ENCODE results near the gene SMARCD2.
"Not testable (repeated sequence)": the region's sequence is repeated elsewhere in the genome, so short reads cannot be mapped to it uniquely, and the experiment has no call there.

SMARCD2 gene

DNA sequence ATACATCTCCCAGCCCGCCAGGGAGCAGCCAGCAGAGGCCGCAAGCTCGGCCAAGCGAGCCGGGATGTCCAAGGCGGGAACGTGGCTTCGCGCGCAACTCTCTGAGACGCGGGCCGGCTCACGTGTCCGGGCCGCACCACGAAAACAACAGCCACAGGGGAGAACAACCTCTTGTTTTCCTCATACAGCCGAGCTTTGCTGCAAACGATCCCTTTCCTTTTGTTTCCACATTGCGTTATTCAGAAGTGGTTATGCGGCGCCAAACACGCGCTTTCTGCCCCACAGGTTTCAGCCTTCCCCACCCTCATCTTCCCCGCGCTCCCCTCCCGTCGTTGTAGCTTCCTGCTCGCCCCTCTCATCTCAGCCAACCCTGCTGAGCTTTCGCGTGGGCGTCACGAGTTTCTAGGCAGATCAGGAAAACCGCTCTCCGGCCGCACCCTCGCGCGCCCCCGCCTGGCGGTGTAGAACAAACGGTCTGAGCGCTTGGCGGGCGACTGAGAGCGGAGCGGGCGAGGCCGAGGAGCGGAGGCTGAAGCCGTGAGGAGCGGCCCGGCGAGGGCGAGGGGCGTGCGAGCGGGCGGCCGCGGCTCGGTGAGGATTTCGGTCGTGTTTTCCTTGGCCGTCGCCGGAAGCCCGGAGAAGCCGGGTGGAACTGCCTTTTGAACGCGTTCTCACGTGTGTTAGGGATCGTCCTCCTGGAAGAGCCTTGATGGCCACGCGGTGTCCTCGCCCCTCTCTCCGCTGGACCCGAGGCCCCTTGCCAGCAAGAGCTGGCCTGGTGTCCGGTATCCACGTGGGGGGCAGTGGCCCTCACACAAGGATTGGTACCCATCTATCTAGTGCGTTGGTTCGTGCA lies 6.6 kb upstream of the SMARCD2 start:
- Histone ChIP-seq H3K27me3 (ENCODE audit: control insufficient read depth in 1 of 2, insufficient read depth in 2 of 2, low read length in 2 of 2) (no peaks in the 10 kb centered on the region), H3K36me3 (ENCODE audit: control insufficient read depth in 2 of 2, insufficient read depth in 2 of 2, low read length in 2 of 2) (no peaks in the 10 kb centered on the region), H3K4me1 (ENCODE audit: control insufficient read depth, insufficient read depth, low read length) (peaks cover 12% of the 10 kb centered on the region), H3K4me3 (ENCODE audit: low read length in 2 of 2) (peak overlapping the region; percentile 45 to 68), H3K9me3 (ENCODE audit: control insufficient read depth in 2 of 2, low read length in 2 of 2) (no peaks in the 10 kb centered on the region), H3K27ac (ENCODE audit: low read length) (peak overlapping the region; percentile 24), H3K9ac (ENCODE audit: low read length in 2 of 2) (peak overlapping the region; percentile 49 to 73)

DNA sequence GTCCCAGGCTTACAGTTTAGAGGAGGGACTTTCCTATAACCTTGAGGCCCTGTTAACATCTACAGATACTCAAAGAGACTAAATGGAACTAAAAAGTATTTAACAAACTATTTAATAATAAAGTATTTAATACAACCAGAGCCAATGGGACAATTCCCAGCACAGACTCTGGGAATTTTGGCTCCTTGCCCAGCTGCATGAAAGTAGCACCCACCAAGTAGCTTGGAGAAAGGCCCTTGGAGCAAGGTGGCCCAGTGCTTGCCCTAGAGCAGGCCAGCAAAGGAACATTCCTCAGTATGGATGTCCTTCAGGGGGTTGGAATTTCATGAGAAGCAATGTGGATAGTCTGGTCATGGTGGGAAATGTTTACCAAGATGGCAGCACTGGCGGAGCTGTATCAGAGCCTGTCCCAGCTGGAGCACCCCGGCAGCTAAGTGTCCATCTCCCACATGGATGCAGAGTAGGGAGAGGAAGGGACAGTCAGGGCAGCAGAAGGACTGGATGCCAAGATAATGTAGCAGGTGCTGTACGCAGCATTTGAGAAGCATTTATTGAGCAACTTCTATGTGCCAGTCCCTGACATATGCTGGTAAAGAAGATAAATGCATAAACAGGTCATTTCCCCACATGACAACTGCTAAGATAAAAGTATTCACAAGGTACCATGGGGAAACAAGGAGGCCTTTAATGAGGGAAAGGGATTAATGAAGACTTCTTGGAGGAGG lies 5.2 kb upstream of the SMARCD2 start:
- H3K4me1 ChIP-seq (ENCODE audit: control insufficient read depth, insufficient read depth, low read length): peaks cover 17% of the 10 kb centered on the region
- H3K27me3 ChIP-seq (ENCODE audit: control insufficient read depth in 1 of 2, insufficient read depth in 2 of 2, low read length in 2 of 2): no peaks in the 10 kb centered on the region
- no peaks in the 10 kb centered on the region for H3K9me3 ChIP-seq (ENCODE audit: control insufficient read depth in 2 of 2, low read length in 2 of 2)
- H3K4me3 ChIP-seq (ENCODE audit: low read length in 2 of 2): no peak overlapping the region
- no peak overlapping the region for H3K9ac ChIP-seq (ENCODE audit: low read length in 2 of 2)
- no peak overlapping the region for H3K27ac ChIP-seq (ENCODE audit: low read length)
- H3K36me3 ChIP-seq (ENCODE audit: control insufficient read depth in 2 of 2, insufficient read depth in 2 of 2, low read length in 2 of 2): no peaks in the 10 kb centered on the region

DNA sequence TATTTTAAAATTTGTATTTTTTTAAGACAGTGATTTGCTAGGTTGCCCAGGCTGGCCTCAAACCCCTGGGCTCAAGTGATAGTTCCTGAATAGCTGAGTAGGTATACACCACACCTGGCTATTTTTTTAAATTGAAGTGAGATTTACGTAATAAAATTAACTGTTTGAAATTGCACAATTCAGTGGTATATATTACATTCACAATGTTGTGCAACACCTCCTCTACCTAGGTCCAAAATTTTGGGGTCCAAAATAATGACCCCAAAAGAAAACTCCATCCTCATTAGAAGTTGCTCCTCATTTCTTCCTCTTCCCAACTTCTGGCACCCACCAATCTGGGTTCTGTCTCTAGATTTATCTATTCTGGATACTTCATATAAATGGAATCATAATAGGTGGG lies 3.0 kb upstream of the SMARCD2 start:
- H3K27ac ChIP-seq (ENCODE audit: low read length): no peak overlapping the region
- no peak overlapping the region for H3K9ac ChIP-seq (ENCODE audit: low read length in 2 of 2)
- H3K36me3 ChIP-seq (ENCODE audit: control insufficient read depth in 2 of 2, insufficient read depth in 2 of 2, low read length in 2 of 2): no peaks in the 10 kb centered on the region
- H3K9me3 ChIP-seq (ENCODE audit: control insufficient read depth in 2 of 2, low read length in 2 of 2): no peaks in the 10 kb centered on the region
- no peak overlapping the region for H3K4me3 ChIP-seq (ENCODE audit: low read length in 2 of 2)
- peaks cover 33% of the 10 kb centered on the region for H3K4me1 ChIP-seq (ENCODE audit: control insufficient read depth, insufficient read depth, low read length)
- no peaks in the 10 kb centered on the region for H3K27me3 ChIP-seq (ENCODE audit: control insufficient read depth in 1 of 2, insufficient read depth in 2 of 2, low read length in 2 of 2)

DNA sequence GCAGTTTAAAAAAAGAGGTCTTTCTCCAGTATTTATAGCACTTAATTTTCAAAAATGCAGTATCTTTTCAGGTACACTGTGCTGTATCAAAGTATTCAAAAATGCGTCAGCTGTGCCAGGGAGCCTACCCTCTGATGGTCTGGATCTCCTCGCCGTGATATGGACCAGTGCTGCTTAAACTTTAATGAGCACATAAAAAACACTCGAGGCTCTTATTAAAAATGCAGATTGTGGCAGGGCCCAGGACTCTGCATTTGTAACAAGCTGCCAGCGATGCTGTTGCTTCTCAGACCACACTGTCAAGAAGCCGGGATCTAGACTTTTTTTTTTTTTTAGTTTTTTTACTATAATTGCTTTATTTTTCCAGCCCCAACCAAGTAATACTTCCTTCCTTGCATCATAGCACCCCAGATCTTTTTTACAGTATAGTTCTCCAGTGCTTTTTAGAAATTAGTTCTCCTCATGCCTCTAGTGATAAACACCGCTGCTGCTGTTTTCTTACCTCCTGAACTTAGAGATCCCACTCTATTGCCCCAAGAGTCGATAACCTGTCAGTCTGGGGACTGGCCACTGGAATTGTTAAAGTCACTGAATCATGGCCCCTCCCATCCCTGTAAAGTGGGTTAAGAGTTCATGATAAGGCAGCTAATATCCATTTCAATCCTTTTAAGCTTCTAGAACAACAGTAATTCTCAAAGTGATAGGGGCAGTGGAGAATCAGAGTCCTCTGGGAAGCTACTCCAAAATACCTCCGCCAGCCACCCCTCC lies 1.6 kb upstream of the SMARCD2 start:
- Histone ChIP-seq H3K27me3 (ENCODE audit: control insufficient read depth in 1 of 2, insufficient read depth in 2 of 2, low read length in 2 of 2) (no peaks in the 10 kb centered on the region), H3K9ac (ENCODE audit: low read length in 2 of 2) (peak overlapping the region in 1 of 2 donors; percentile 69), H3K36me3 (ENCODE audit: control insufficient read depth in 2 of 2, insufficient read depth in 2 of 2, low read length in 2 of 2) (no peaks in the 10 kb centered on the region), H3K27ac (ENCODE audit: low read length) (peak overlapping the region; percentile 90), H3K4me1 (ENCODE audit: control insufficient read depth, insufficient read depth, low read length) (peaks cover 40% of the 10 kb centered on the region), H3K9me3 (ENCODE audit: control insufficient read depth in 2 of 2, low read length in 2 of 2) (no peaks in the 10 kb centered on the region), H3K4me3 (ENCODE audit: low read length in 2 of 2) (peak overlapping the region in 1 of 2 donors; percentile 83)

DNA sequence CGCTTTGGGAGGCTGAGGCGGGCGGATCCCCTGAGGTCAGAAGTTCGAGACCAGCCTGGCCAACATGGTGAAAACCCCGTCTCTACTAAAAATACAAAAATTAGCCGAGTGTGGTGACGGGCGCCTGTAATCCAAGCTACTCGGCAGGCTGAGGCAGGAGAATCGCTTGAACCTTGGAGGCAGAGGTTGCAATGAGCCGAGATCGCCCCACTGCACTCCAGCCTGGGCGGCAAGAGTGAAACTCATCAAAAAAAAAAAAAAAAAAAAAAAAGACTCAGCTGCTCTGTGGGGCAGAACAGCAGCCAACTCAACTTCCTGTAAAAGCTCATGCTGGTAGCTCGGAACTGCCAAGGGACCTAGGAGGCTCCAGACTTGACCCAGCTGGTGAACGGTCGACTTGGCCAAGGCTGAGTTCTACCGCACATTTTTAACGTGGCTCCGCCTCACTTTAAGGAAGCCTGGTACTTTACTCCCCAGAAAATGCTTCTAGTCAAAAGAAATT lies 953 bp upstream of the SMARCD2 start:
- H3K36me3 ChIP-seq (ENCODE audit: control insufficient read depth in 2 of 2, insufficient read depth in 2 of 2, low read length in 2 of 2); H3K27me3 ChIP-seq (ENCODE audit: control insufficient read depth in 1 of 2, insufficient read depth in 2 of 2, low read length in 2 of 2); H3K9me3 ChIP-seq (ENCODE audit: control insufficient read depth in 2 of 2, low read length in 2 of 2): not testable (repeated sequence)
- Histone ChIP-seq H3K9ac (ENCODE audit: low read length in 2 of 2) (peak overlapping the region; percentile 69 to 80), H3K4me3 (ENCODE audit: low read length in 2 of 2) (peak overlapping the region; percentile 83 to 94), H3K4me1 (ENCODE audit: control insufficient read depth, insufficient read depth, low read length) (peaks cover 42% of the 10 kb centered on the region), H3K27ac (ENCODE audit: low read length) (peak overlapping the region; percentile 90)

DNA sequence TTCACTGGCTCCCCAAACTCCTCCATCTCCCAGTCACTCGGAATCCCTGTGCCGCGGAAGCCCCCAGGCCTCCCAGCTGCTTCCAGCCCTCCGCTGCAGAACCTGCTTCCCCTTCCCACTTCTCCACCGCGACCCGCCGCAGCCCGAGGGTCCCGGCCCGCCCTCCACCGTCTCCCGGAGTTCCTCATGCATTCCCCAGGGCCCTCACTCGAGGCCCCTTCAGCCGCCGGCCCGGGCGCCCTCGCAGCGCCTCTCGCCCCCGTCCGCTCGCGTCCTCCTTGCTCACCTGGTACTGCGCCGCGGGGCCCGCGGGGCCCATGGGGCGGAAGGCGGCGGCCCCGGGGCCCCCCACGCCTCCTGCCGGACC lies 329 bp downstream of the SMARCD2 start:
- peak overlapping the region; percentile 90 to 91 for H3K9ac ChIP-seq (ENCODE audit: low read length in 2 of 2)
- no peaks in the 10 kb centered on the region for H3K27me3 ChIP-seq (ENCODE audit: control insufficient read depth in 1 of 2, insufficient read depth in 2 of 2, low read length in 2 of 2)
- peaks cover 0 to 2% of the 10 kb centered on the region in 2 donors for H3K36me3 ChIP-seq (ENCODE audit: control insufficient read depth in 2 of 2, insufficient read depth in 2 of 2, low read length in 2 of 2)
- H3K27ac ChIP-seq (ENCODE audit: low read length): peak overlapping the region; percentile 90
- peaks cover 52% of the 10 kb centered on the region for H3K4me1 ChIP-seq (ENCODE audit: control insufficient read depth, insufficient read depth, low read length)
- no peaks in the 10 kb centered on the region for H3K9me3 ChIP-seq (ENCODE audit: control insufficient read depth in 2 of 2, low read length in 2 of 2)
- peak overlapping the region; percentile 88 to 94 for H3K4me3 ChIP-seq (ENCODE audit: low read length in 2 of 2)

DNA sequence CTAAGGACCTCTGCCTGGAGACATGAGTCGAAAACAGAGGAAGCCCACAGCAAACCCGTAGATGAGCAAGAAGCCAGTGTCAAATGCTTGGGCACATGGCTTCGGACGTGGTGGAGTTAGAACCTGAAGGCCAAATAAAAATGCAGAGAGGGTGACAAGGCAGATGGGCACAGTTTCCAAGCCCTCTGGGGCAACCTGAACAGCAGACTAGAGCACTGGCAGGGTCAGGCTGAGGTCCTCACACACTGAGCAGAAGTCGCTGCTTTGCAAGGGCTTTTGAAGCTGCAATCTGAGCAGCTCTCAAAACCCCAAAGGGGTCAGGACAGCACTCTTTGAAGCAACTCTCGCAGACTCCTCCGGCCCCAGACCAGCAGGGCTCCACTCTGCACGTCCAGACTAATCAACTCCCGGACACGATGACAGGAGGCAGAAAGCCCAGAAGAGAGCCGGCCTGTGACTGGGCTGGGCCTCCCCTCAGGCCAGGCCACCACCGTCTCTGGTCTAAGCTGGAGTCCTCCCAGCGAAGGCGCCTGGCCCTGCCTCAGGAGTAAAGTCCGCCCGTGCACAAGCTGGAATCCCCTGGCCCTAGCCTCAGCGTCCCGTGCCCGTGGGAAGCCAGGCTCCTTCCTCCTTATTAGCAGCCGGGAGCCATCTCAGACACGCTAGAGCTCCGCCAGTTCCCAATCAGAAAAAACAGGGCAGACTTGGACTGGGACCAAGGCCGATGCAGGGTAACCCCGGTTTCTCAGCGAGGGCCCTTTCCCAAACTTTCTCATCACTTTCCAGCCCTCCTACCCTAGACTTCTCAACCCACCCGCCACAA lies 924 bp downstream of the SMARCD2 start:
- Histone ChIP-seq H3K27me3 (ENCODE audit: control insufficient read depth in 1 of 2, insufficient read depth in 2 of 2, low read length in 2 of 2) (no peaks in the 10 kb centered on the region), H3K36me3 (ENCODE audit: control insufficient read depth in 2 of 2, insufficient read depth in 2 of 2, low read length in 2 of 2) (peaks cover 5 to 7% of the 10 kb centered on the region in 2 donors), H3K4me1 (ENCODE audit: control insufficient read depth, insufficient read depth, low read length) (peaks cover 57% of the 10 kb centered on the region), H3K9me3 (ENCODE audit: control insufficient read depth in 2 of 2, low read length in 2 of 2) (no peaks in the 10 kb centered on the region), H3K9ac (ENCODE audit: low read length in 2 of 2) (peak overlapping the region; percentile 90 to 91), H3K27ac (ENCODE audit: low read length) (peak overlapping the region; percentile 90), H3K4me3 (ENCODE audit: low read length in 2 of 2) (peak overlapping the region; percentile 88 to 94)

DNA sequence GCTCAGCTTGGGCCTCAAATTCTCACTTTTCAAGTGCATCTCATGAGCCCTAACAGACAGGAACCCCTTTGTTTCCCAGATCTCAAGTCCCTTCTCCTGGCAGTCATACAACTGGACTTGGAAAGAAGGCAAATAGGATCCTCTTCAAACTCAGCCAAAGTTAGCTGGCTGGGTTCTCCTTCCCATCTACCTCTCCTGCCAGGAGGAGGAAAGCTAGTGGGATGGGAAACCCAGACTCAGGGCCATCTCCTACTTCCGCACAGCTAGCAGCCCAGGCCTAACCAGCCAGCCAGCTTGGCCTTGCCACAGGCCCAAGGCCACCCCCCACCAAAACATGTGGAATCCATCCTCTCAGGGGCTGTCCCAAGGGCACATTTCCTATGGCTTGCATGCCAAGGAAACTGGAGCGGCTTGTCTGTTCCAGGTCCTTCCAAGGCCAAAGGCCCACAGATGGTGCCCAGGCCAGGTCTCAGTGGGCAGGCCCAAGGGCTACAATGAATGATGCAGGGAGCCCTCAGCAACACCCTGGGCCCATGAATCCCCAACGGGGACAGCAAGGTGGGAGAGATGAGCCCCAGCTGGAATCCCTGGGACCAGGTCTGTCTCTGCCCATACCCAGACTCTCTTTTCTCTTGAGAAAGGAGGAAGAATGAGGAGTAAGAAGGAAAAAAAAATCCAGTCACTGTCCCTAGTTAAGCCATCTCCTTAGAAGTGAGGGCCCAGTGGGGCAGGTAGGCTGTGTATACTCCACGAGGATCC lies 1.7 kb downstream of the SMARCD2 start:
- H3K27ac ChIP-seq (ENCODE audit: low read length): peak overlapping the region; percentile 90
- no peaks in the 10 kb centered on the region for H3K9me3 ChIP-seq (ENCODE audit: control insufficient read depth in 2 of 2, low read length in 2 of 2)
- H3K4me3 ChIP-seq (ENCODE audit: low read length in 2 of 2): peak overlapping the region; percentile 88 to 94
- H3K27me3 ChIP-seq (ENCODE audit: control insufficient read depth in 1 of 2, insufficient read depth in 2 of 2, low read length in 2 of 2): no peaks in the 10 kb centered on the region
- H3K4me1 ChIP-seq (ENCODE audit: control insufficient read depth, insufficient read depth, low read length): peaks cover 57% of the 10 kb centered on the region
- peak overlapping the region; percentile 90 to 91 for H3K9ac ChIP-seq (ENCODE audit: low read length in 2 of 2)
- peaks cover 6 to 15% of the 10 kb centered on the region in 2 donors for H3K36me3 ChIP-seq (ENCODE audit: control insufficient read depth in 2 of 2, insufficient read depth in 2 of 2, low read length in 2 of 2)

DNA sequence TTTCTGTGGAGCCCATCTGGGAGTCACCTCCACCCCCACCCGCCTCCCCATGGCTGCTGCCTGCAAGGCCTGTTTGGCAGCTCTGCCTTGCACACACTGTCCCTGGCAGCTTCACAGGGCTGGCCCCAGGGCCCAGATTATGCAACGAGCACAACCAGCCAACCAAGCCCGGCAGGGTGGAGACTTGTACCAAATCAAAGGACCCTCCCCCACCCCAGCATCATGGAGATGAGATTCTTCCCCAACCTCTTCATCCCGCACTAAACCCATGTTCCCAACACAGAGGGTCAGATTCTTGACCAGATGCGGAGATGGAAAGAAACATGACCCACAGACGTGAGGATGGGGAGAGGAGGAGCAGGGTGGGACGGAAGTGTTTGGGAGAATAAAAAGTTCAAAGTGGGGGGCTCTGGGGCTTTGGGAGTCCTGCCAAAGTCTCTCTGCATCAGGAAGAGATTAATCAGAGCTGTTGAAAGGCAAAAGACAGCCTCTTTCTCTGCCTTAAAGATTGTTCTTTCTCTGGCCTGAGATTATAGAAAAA lies 3.8 kb downstream of the SMARCD2 start:
- Histone ChIP-seq H3K9ac (ENCODE audit: low read length in 2 of 2) (peak overlapping the region; percentile 70 to 83), H3K36me3 (ENCODE audit: control insufficient read depth in 2 of 2, insufficient read depth in 2 of 2, low read length in 2 of 2) (peaks cover 18 to 33% of the 10 kb centered on the region in 2 donors), H3K4me3 (ENCODE audit: low read length in 2 of 2) (peak overlapping the region; percentile 4 to 67), H3K27ac (ENCODE audit: low read length) (peak overlapping the region; percentile 95), H3K4me1 (ENCODE audit: control insufficient read depth, insufficient read depth, low read length) (peaks cover 60% of the 10 kb centered on the region), H3K9me3 (ENCODE audit: control insufficient read depth in 2 of 2, low read length in 2 of 2) (no peaks in the 10 kb centered on the region), H3K27me3 (ENCODE audit: control insufficient read depth in 1 of 2, insufficient read depth in 2 of 2, low read length in 2 of 2) (no peaks in the 10 kb centered on the region)

Measured in stomach smooth muscle (tissue), 2 donors.